Neuronal stem cell (in vitro differentiated cells): Measurements from ENCODE around the gene FIGN.

Experiments
- DNase-seq: peaks from one replicate; pipeline ENCODE4 v3.0.0-alpha.2; 2013; ENCODE audit warnings: low spot score
- H2AFZ ChIP-seq: one replicate; pipeline ENCODE4 v1.6.1; 2013; ENCODE audit warnings: mild to moderate bottlenecking, low read length, inconsistent platforms
- H2AK5ac ChIP-seq: 2 replicates; pipeline ENCODE4 v1.6.1; 2013; ENCODE audit warnings: low read depth, mild to moderate bottlenecking, inconsistent platforms, low read length, moderate library complexity, mixed read lengths
- H2BK120ac ChIP-seq: 2 replicates; pipeline ENCODE4 v1.6.1; 2013; ENCODE audit warnings: low read depth, mild to moderate bottlenecking, inconsistent platforms, low read length, moderate library complexity, mixed read lengths
- H2BK12ac ChIP-seq: one replicate; pipeline ENCODE4 v1.6.1; 2013; ENCODE audit warnings: low read length, inconsistent platforms
- H2BK15ac ChIP-seq: 2 replicates; pipeline ENCODE4 v1.6.1; 2013; ENCODE audit warnings: mild to moderate bottlenecking, low read length, inconsistent platforms, mixed read lengths
- H2BK5ac ChIP-seq: one replicate; pipeline ENCODE4 v1.6.1; 2013; ENCODE audit warnings: inconsistent platforms, mild to moderate bottlenecking, low read length, moderate library complexity
- H3K14ac ChIP-seq: one replicate; pipeline ENCODE4 v1.6.1; 2013; ENCODE audit warnings: low read length, inconsistent platforms
- H3K18ac ChIP-seq: 2 replicates; pipeline ENCODE4 v1.6.1; 2013; ENCODE audit warnings: low read length, inconsistent platforms
- H3K23ac ChIP-seq: 2 replicates; pipeline ENCODE4 v1.6.1; 2013; ENCODE audit warnings: low read depth, mild to moderate bottlenecking, mixed read lengths, low read length, inconsistent platforms; ENCODE audit not compliant: poor library complexity
- H3K27ac ChIP-seq: replicated peaks from 3 replicates; pipeline ENCODE4 v1.5.1; 2013; ENCODE audit warnings: low read length, inconsistent platforms
- H3K27me3 ChIP-seq, 3 experiments: 2 replicates each; pipeline ENCODE4 v1.6.1; 2013; ENCODE audit warnings: low read length in 3 of 3, mild to moderate bottlenecking in 2 of 3, inconsistent platforms in 1 of 3, low read depth in 1 of 3, mixed read lengths in 1 of 3, moderate library complexity in 1 of 3; ENCODE audit not compliant: control insufficient read depth in 3 of 3, insufficient read depth in 3 of 3
- H3K36me3 ChIP-seq, 2 donors: replicated peaks in 1 of 2; 2 replicates each; pipeline ENCODE4 v1.6.1; 2013; ENCODE audit warnings: low read length in 2 of 2; ENCODE audit not compliant: control insufficient read depth in 2 of 2, insufficient read depth in 2 of 2
- H3K4ac ChIP-seq: 2 replicates; pipeline ENCODE4 v1.6.1; 2013; ENCODE audit warnings: inconsistent platforms, mild to moderate bottlenecking, low read length, moderate library complexity
- H3K4me1 ChIP-seq, 2 donors: 1 replicate in 1 of 2; 2 replicates in 1 of 2; pipeline ENCODE4 v1.6.1; 2013; ENCODE audit warnings: low read length in 2 of 2, low read depth in 1 of 2; ENCODE audit not compliant: control insufficient read depth in 2 of 2, insufficient read depth in 1 of 2
- H3K4me2 ChIP-seq: one replicate; pipeline ENCODE4 v1.6.1; 2013; ENCODE audit warnings: mild to moderate bottlenecking, low read length, inconsistent platforms; ENCODE audit not compliant: insufficient read depth, poor library complexity, severe bottlenecking
- H3K4me3 ChIP-seq, 2 donors: 2 replicates each; pipeline ENCODE4 v1.5.1; 2013; ENCODE audit warnings: low read length in 2 of 2, mild to moderate bottlenecking in 2 of 2, inconsistent platforms in 1 of 2, moderate library complexity in 1 of 2
- H3K79me1 ChIP-seq: one replicate; pipeline ENCODE4 v1.6.1; 2013; ENCODE audit warnings: low read depth, mild to moderate bottlenecking, inconsistent platforms, low read length, moderate library complexity
- H3K9ac ChIP-seq: one replicate; pipeline ENCODE4 v1.6.1; 2013; ENCODE audit warnings: mild to moderate bottlenecking, low read depth, low read length, inconsistent platforms; ENCODE audit not compliant: poor library complexity
- H3K9me3 ChIP-seq, 2 donors: replicated peaks in 1 of 2; 2 replicates each; pipeline versions ENCODE3 to v1.6.1; 2013; ENCODE audit warnings: low read length in 2 of 2, mild to moderate bottlenecking in 2 of 2, inconsistent platforms in 1 of 2, low read depth in 1 of 2, mixed read lengths in 1 of 2, moderate library complexity in 1 of 2; ENCODE audit not compliant: control insufficient read depth in 2 of 2, insufficient read depth in 1 of 2
- H4K8ac ChIP-seq: one replicate; pipeline ENCODE4 v1.6.1; 2013; ENCODE audit warnings: low read depth, mild to moderate bottlenecking, inconsistent platforms, low read length, moderate library complexity
- H4K91ac ChIP-seq: one replicate; pipeline ENCODE4 v1.6.1; 2013; ENCODE audit warnings: low read length, low read depth, mild to moderate bottlenecking, inconsistent platforms; ENCODE audit not compliant: poor library complexity
- WGBS, 2 donors: extraction: QIAGEN DNeasy Blood & Tissue Kit; methylation state at CpG; one replicate each; pipeline ENCODE4 v1.1.7; 2013; ENCODE audit warnings: missing lambda C conversion rate in 2 of 2, mixed read lengths in 1 of 2; ENCODE audit not compliant: insufficient read length in 2 of 2, insufficient replicate concordance in 1 of 2; ENCODE audit errors: extremely low coverage in 2 of 2; 5-methylcytosine and 5-hydroxymethylcytosine counted together

FIGN gene

DNA sequence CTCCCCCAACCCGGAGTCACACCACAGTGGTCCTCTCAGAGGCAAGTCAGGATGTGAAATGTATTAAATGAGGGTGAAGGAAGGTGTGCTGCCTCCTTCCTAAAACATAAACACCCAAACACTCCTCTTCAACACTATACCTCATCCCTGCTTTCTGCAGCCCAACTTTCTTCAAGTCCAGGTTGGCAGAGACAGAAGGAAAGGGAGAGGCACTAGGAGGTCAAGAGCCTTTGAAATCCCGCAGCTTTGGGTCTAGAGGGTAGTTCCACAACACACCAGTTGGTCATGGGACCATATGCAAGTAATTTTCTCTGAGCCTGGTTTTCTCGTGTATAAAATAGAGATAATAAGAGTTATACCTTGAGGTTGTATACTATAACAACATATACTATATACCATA lies 38.4 kb downstream of the FIGN start:
- no peaks in the 10 kb centered on the region for H3K9me3 ChIP-seq
- no peak overlapping the region for H2BK12ac ChIP-seq

GRCh38 chr2:163693484-163693883 lies 42.3 kb downstream of the FIGN start:
- Histone ChIP-seq H3K4me2 (no peak overlapping the region), H2AFZ (no peak overlapping the region)
- no peak for DNase-seq

More for the DNA sequence above, 38.4 kb downstream of the FIGN start:
- no peak overlapping the region for H2BK5ac ChIP-seq
- no peak overlapping the region for H4K91ac ChIP-seq
- H3K36me3 ChIP-seq, result peaks cover 2 to 4% of the 10 kb centered on the region in 2 donors
- no peak for DNase-seq
- H3K9ac ChIP-seq, result no peak overlapping the region
- H3K27me3 ChIP-seq, result no peaks in the 10 kb centered on the region
- H3K4me2 ChIP-seq, result no peak overlapping the region
- H3K4ac ChIP-seq, result no peak overlapping the region
- no peak overlapping the region for H3K4me3 ChIP-seq
- peaks cover 4% of the 10 kb centered on the region for H3K79me1 ChIP-seq
- no peak overlapping the region for H2AFZ ChIP-seq
- H2BK15ac ChIP-seq, result peak overlapping the region; percentile 34
- no peak overlapping the region for H2BK120ac ChIP-seq
- no peak overlapping the region for H3K14ac ChIP-seq
- peaks cover 9 to 34% of the 10 kb centered on the region in 2 donors for H3K4me1 ChIP-seq
- no peak overlapping the region for H4K8ac ChIP-seq
- H3K23ac ChIP-seq, result no peak overlapping the region
- H3K27ac ChIP-seq, result no peak overlapping the region
- no CpG with 5 or more reads among the region's 3 CpGs for WGBS, 2 donors
- H3K18ac ChIP-seq, result peak overlapping the region; percentile 79
- H2AK5ac ChIP-seq, result no peak overlapping the region

GRCh38 chr2:163692611-163693482 lies 43.0 kb downstream of the FIGN start:
- H3K4ac ChIP-seq, result no peak overlapping the region
- H2AK5ac ChIP-seq, result no peak overlapping the region
- peaks cover 4% of the 10 kb centered on the region for H3K79me1 ChIP-seq
- H3K23ac ChIP-seq, result no peak overlapping the region
- H3K27me3 ChIP-seq, result no peaks in the 10 kb centered on the region
- H3K9ac ChIP-seq, result no peak overlapping the region
- H3K14ac ChIP-seq, result no peak overlapping the region
- H2BK120ac ChIP-seq, result no peak overlapping the region
- H3K36me3 ChIP-seq, result peaks cover 2 to 4% of the 10 kb centered on the region in 2 donors
- H4K8ac ChIP-seq, result no peak overlapping the region
- H3K4me3 ChIP-seq, result no peak overlapping the region
- H4K91ac ChIP-seq, result no peak overlapping the region
- no CpG with 5 or more reads among the region's 7 CpGs for WGBS, 2 donors
- H2BK15ac ChIP-seq, result no peak overlapping the region
- no peak overlapping the region for H2BK12ac ChIP-seq
- peak overlapping the region; percentile 8 for H3K27ac ChIP-seq
- no peak for DNase-seq
- no peak overlapping the region for H3K4me2 ChIP-seq
- H2BK5ac ChIP-seq, result no peak overlapping the region
- H2AFZ ChIP-seq, result no peak overlapping the region
- H3K9me3 ChIP-seq, result no peaks in the 10 kb centered on the region
- H3K18ac ChIP-seq, result no peak overlapping the region
- peaks cover 0 to 21% of the 10 kb centered on the region in 2 donors for H3K4me1 ChIP-seq

More at GRCh38 chr2:163693484-163693883, 42.3 kb downstream of the FIGN start:
- Histone ChIP-seq H3K23ac (no peak overlapping the region), H3K4me1 (peaks cover 2 to 26% of the 10 kb centered on the region in 2 donors), H3K4me3 (no peak overlapping the region), H2BK15ac (no peak overlapping the region), H3K14ac (no peak overlapping the region), H3K4ac (no peak overlapping the region), H3K18ac (no peak overlapping the region), H2BK12ac (no peak overlapping the region), H3K27me3 (no peaks in the 10 kb centered on the region), H2BK120ac (no peak overlapping the region), H3K36me3 (peaks cover 2 to 4% of the 10 kb centered on the region in 2 donors), H2BK5ac (no peak overlapping the region), H4K8ac (no peak overlapping the region), H3K9ac (no peak overlapping the region), H3K9me3 (no peaks in the 10 kb centered on the region), H3K79me1 (peaks cover 4% of the 10 kb centered on the region), H4K91ac (no peak overlapping the region), H3K27ac (no peak overlapping the region), H2AK5ac (no peak overlapping the region)
- WGBS, 2 donors, result no CpG with 5 or more reads among the region's 2 CpGs

DNA sequence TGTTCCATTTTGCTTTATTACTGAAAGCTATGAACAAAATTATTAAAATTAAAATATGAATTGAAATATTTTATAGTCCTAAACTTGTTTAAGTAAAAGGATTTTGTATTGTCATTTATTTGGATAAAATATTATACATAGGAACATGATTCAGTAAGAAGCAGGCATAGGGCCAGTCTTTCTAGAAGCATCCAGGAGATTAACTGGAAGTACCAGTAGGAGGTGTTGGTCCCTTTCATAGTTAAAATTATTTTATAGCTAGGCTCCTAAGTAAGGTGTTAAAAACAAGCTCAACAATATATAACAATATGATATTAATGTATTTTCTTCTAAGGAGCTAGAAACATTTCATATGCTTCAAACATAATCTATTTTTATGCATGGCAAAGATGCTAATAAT lies 43.7 kb downstream of the FIGN start:
- Histone ChIP-seq H3K27me3 (no peaks in the 10 kb centered on the region), H2BK5ac (no peak overlapping the region), H4K8ac (no peak overlapping the region), H3K18ac (no peak overlapping the region), H3K4me1 (peaks cover 0 to 17% of the 10 kb centered on the region in 2 donors), H4K91ac (no peak overlapping the region), H2AFZ (no peak overlapping the region), H3K23ac (no peak overlapping the region), H3K4me3 (no peak overlapping the region), H3K4ac (no peak overlapping the region), H3K4me2 (no peak overlapping the region), H3K14ac (no peak overlapping the region), H2BK120ac (no peak overlapping the region), H3K36me3 (peaks cover 0 to under 1% of the 10 kb centered on the region in 2 donors), H2AK5ac (no peak overlapping the region), H3K27ac (no peak overlapping the region), H3K9me3 (no peaks in the 10 kb centered on the region), H3K79me1 (peaks cover 2% of the 10 kb centered on the region), H2BK12ac (no peak overlapping the region), H2BK15ac (no peak overlapping the region), H3K9ac (no peak overlapping the region)
- no peak for DNase-seq
